Measurements from ENCODE around the gene ASXL2. TPM values are rescaled to one million over a fixed set of nuclear protein-coding genes. Genes with fewer than 3 reads are reported as not detected.

Gene ASXL2
- total and polyA plus RNA-seq, 4 donors: 2.4 to 29.0 (median 12.3) TPM

- Histone ChIP-seq H3K27me3 (ENCODE audit: control insufficient read depth in 3 of 3, insufficient read depth in 3 of 3, low read length in 2 of 3) (no peaks in the 10 kb centered on the region), H3K36me3 (ENCODE audit: control insufficient read depth in 4 of 4, insufficient read depth in 4 of 4, low read length in 4 of 4) (no peaks in the 10 kb centered on the region), H3K4me1 (ENCODE audit: control insufficient read depth in 5 of 5, insufficient read depth in 5 of 5, low read length in 5 of 5) (peaks cover 0 to 9% (median 0%) of the 10 kb centered on the region in 5 donors), H3K9ac (ENCODE audit: insufficient read depth in 1 of 2, low read length in 2 of 2) (no peak overlapping the region), H3K27ac (ENCODE audit: low read depth in 1 of 2, low read length in 1 of 2) (no peak overlapping the region), H3K9me3 (ENCODE audit: control insufficient read depth in 4 of 4, insufficient read depth in 3 of 4, low read length in 3 of 4) (no peaks in the 10 kb centered on the region), H3K4me3 (no peak overlapping the region)
- 81 to 87% methylated on average over 3 of the region's 3 CpGs for WGBS, 2 donors
- DNase-seq (no peak), ATAC-seq (ENCODE audit: insufficient read depth, low FRiP score) (no peak)
- no peak for TF ChIP-seq CTCF (IDR thresholded peaks at IDR 0.05; ENCODE audit: control extremely low read depth, extremely low read depth)
Observed at GRCh38 chr2:25722224-25722623, 156.1 kb downstream of the ASXL2 start.

- Histone ChIP-seq H3K27me3 (ENCODE audit: control insufficient read depth in 3 of 3, insufficient read depth in 3 of 3, low read length in 2 of 3) (no peaks in the 10 kb centered on the region), H3K36me3 (ENCODE audit: control insufficient read depth in 4 of 4, insufficient read depth in 4 of 4, low read length in 4 of 4) (no peaks in the 10 kb centered on the region), H3K9ac (ENCODE audit: insufficient read depth in 1 of 2, low read length in 2 of 2) (no peak overlapping the region), H3K4me1 (ENCODE audit: control insufficient read depth in 5 of 5, insufficient read depth in 5 of 5, low read length in 5 of 5) (peaks cover 0 to 9% (median 0%) of the 10 kb centered on the region in 5 donors), H3K4me3 (no peak overlapping the region), H3K9me3 (ENCODE audit: control insufficient read depth in 4 of 4, insufficient read depth in 3 of 4, low read length in 3 of 4) (no peaks in the 10 kb centered on the region), H3K27ac (ENCODE audit: low read depth in 1 of 2, low read length in 1 of 2) (no peak overlapping the region)
- ATAC-seq (ENCODE audit: insufficient read depth, low FRiP score) (no peak), DNase-seq (no peak)
- 84 to 100% methylated on average over 1 of the region's 1 CpG for WGBS, 2 donors
- no peak for TF ChIP-seq CTCF (IDR thresholded peaks at IDR 0.05; ENCODE audit: control extremely low read depth, extremely low read depth)
Observed at GRCh38 chr2:25720575-25720974, 157.7 kb downstream of the ASXL2 start.

- H3K4me1 ChIP-seq (ENCODE audit: control insufficient read depth in 5 of 5, insufficient read depth in 5 of 5, low read length in 5 of 5): peaks cover 0 to 6% (median 0%) of the 10 kb centered on the region in 5 donors
- H3K4me3 ChIP-seq: no peak overlapping the region
- H3K27me3 ChIP-seq (ENCODE audit: control insufficient read depth in 3 of 3, insufficient read depth in 3 of 3, low read length in 2 of 3): no peaks in the 10 kb centered on the region
- H3K9me3 ChIP-seq (ENCODE audit: control insufficient read depth in 4 of 4, insufficient read depth in 3 of 4, low read length in 3 of 4): no peaks in the 10 kb centered on the region
- H3K36me3 ChIP-seq (ENCODE audit: control insufficient read depth in 4 of 4, insufficient read depth in 4 of 4, low read length in 4 of 4): no peaks in the 10 kb centered on the region
- WGBS, 2 donors: 90 to 93% methylated on average over 1 of the region's 1 CpG
- no peak overlapping the region for H3K9ac ChIP-seq (ENCODE audit: insufficient read depth in 1 of 2, low read length in 2 of 2)
- TF ChIP-seq CTCF (IDR thresholded peaks at IDR 0.05; ENCODE audit: control extremely low read depth, extremely low read depth): no peak
- ATAC-seq (ENCODE audit: insufficient read depth, low FRiP score) (no peak), DNase-seq (no peak)
- no peak overlapping the region for H3K27ac ChIP-seq (ENCODE audit: low read depth in 1 of 2, low read length in 1 of 2)
Observed at GRCh38 chr2:25714740-25715139, 163.5 kb downstream of the ASXL2 start.

GRCh38 chr2:25712455-25712854 lies 165.8 kb downstream of the ASXL2 start:
- Histone ChIP-seq H3K27ac (ENCODE audit: low read depth in 1 of 2, low read length in 1 of 2) (no peak overlapping the region), H3K9ac (ENCODE audit: insufficient read depth in 1 of 2, low read length in 2 of 2) (no peak overlapping the region), H3K36me3 (ENCODE audit: control insufficient read depth in 4 of 4, insufficient read depth in 4 of 4, low read length in 4 of 4) (no peaks in the 10 kb centered on the region), H3K9me3 (ENCODE audit: control insufficient read depth in 4 of 4, insufficient read depth in 3 of 4, low read length in 3 of 4) (peaks cover 0 to 3% (median 0%) of the 10 kb centered on the region in 4 donors), H3K27me3 (ENCODE audit: control insufficient read depth in 3 of 3, insufficient read depth in 3 of 3, low read length in 2 of 3) (no peaks in the 10 kb centered on the region), H3K4me1 (ENCODE audit: control insufficient read depth in 5 of 5, insufficient read depth in 5 of 5, low read length in 5 of 5) (no peaks in the 10 kb centered on the region), H3K4me3 (no peak overlapping the region)
- WGBS, 2 donors: 43 to 65% methylated on average over 5 of the region's 5 CpGs
- no peak for ATAC-seq (ENCODE audit: insufficient read depth, low FRiP score)
- no peak for TF ChIP-seq CTCF (IDR thresholded peaks at IDR 0.05; ENCODE audit: control extremely low read depth, extremely low read depth)
- no peak for DNase-seq
